ENCODE results near the gene MEDAG. TPM values are rescaled to one million over a fixed set of nuclear protein-coding genes. Genes with fewer than 3 reads are reported as not detected.
A peak's percentile ranks its signal among the peaks of the same experiment; 100 is the strongest.

MEDAG gene
- total RNA-seq, 6 experiments from 2014 or later: 0.24 to 0.44 (median 0.30) TPM; not detected in 3

- peak in 2 of 4 donors; percentile 22 for ATAC-seq
- no peak overlapping the region for H3K4me3 ChIP-seq
- H3K27ac ChIP-seq: no peak overlapping the region
- no peak for TF ChIP-seq POLR2A (IDR thresholded peaks at IDR 0.05)
- TF ChIP-seq, protein P1, sequence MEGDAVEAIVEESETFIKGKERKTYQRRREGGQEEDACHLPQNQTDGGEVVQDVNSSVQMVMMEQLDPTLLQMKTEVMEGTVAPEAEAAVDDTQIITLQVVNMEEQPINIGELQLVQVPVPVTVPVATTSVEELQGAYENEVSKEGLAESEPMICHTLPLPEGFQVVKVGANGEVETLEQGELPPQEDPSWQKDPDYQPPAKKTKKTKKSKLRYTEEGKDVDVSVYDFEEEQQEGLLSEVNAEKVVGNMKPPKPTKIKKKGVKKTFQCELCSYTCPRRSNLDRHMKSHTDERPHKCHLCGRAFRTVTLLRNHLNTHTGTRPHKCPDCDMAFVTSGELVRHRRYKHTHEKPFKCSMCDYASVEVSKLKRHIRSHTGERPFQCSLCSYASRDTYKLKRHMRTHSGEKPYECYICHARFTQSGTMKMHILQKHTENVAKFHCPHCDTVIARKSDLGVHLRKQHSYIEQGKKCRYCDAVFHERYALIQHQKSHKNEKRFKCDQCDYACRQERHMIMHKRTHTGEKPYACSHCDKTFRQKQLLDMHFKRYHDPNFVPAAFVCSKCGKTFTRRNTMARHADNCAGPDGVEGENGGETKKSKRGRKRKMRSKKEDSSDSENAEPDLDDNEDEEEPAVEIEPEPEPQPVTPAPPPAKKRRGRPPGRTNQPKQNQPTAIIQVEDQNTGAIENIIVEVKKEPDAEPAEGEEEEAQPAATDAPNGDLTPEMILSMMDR (IDR thresholded peaks at IDR 0.05): no peak
- intact Hi-C loops (cut with DNase I): no loop called here
- no peaks in the 10 kb centered on the region for H3K4me1 ChIP-seq
- H3K27me3 ChIP-seq: no peaks in the 10 kb centered on the region
- DNase-seq: no peak
- no peaks in the 10 kb centered on the region for H3K9me3 ChIP-seq
- no peaks in the 10 kb centered on the region for H3K36me3 ChIP-seq
- WGBS (ENCODE audit: insufficient coverage, low coverage, low lambda C conversion rate, missing lambda C conversion rate): 68% methylated on average over 11 of the region's 19 CpGs
Measured at GRCh38 chr13:30915691-30916541, 9.8 kb downstream of the MEDAG start.

- Histone ChIP-seq H3K27ac (no peak overlapping the region), H3K9me3 (no peaks in the 10 kb centered on the region), H3K4me1 (no peaks in the 10 kb centered on the region), H3K4me3 (no peak overlapping the region), H3K36me3 (no peaks in the 10 kb centered on the region), H3K27me3 (no peaks in the 10 kb centered on the region)
- TF ChIP-seq, protein P1 (IDR thresholded peaks at IDR 0.05): no peak
- no peak for TF ChIP-seq POLR2A (IDR thresholded peaks at IDR 0.05)
- ATAC-seq (no peak), DNase-seq (no peak)
- intact Hi-C loops (cut with DNase I): no loop called here
- WGBS (ENCODE audit: insufficient coverage, low coverage, low lambda C conversion rate, missing lambda C conversion rate): 44% methylated on average over 4 of the region's 6 CpGs
Measured at GRCh38 chr13:30916991-30917390, 10.9 kb downstream of the MEDAG start.

DNA sequence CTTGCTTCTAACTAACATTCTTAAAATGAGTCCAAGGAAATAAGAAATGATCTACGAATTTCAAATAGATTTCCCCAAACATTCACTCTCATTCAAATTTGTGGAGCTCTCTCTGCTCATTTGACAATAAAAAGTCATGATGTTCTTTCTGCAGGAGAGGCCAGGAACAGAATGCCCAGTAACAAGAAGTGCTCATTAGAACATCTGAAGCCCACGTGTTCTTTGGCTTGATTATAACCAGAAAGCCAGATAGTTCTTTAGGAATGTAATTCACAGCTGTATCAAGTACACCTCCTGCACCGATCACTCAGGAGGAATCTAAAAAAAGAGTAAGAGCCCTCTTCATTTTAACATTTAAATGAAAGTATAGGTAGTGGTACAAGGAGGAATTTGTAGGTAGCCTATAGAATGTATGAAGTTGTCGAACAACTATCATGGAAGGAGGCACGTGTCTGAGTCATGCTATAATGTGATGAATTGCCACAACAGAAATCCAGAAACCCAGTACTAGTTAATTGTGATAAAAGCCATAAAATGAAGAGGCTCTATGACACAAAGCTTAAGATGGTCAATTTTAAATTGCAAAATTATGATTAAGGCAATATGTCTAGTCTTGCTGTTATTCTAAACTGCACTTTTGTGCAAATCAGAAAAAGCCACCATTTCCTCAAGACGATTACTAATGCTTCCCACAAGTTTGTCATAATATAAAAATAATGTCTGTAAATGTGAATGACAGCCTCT is 12.8 kb downstream of the MEDAG start:
- 51% methylated on average over 6 of the region's 6 CpGs for WGBS (ENCODE audit: insufficient coverage, low coverage, low lambda C conversion rate, missing lambda C conversion rate)
- TF ChIP-seq POLR2A (IDR thresholded peaks at IDR 0.05): no peak
- TF ChIP-seq, protein P1 (IDR thresholded peaks at IDR 0.05): no peak
- Histone ChIP-seq H3K4me1 (no peaks in the 10 kb centered on the region), H3K9me3 (no peaks in the 10 kb centered on the region), H3K36me3 (no peaks in the 10 kb centered on the region), H3K4me3 (no peak overlapping the region), H3K27ac (no peak overlapping the region), H3K27me3 (no peaks in the 10 kb centered on the region)
- DNase-seq (no peak), ATAC-seq (no peak)
- intact Hi-C loops (cut with DNase I): no loop called here

GRCh38 chr13:30920162-30920909 is 14.3 kb downstream of the MEDAG start:
- WGBS (ENCODE audit: insufficient coverage, low coverage, low lambda C conversion rate, missing lambda C conversion rate): 35% methylated on average over 3 of the region's 5 CpGs
- H3K4me1 ChIP-seq: no peaks in the 10 kb centered on the region
- intact Hi-C loops (cut with DNase I): no loop called here
- H3K27ac ChIP-seq: no peak overlapping the region
- DNase-seq: no peak
- no peak for TF ChIP-seq POLR2A (IDR thresholded peaks at IDR 0.05)
- no peak for ATAC-seq
- no peak overlapping the region for H3K4me3 ChIP-seq
- no peaks in the 10 kb centered on the region for H3K27me3 ChIP-seq
- H3K36me3 ChIP-seq: no peaks in the 10 kb centered on the region
- no peaks in the 10 kb centered on the region for H3K9me3 ChIP-seq

All from right lobe of liver (tissue), 6 donors.